HG02571 (cell line): ENCODE data around the gene GATD1.

ENCODE experiments used
- ATAC-seq: cut with Tn5 transposase; IDR thresholded peaks from one replicate; pipeline ENCODE4 v1.9.1; 2021; ENCODE audit warnings: mild to moderate bottlenecking, moderate library complexity; ENCODE audit not compliant: unreplicated experiment

GATD1 gene

DNA sequence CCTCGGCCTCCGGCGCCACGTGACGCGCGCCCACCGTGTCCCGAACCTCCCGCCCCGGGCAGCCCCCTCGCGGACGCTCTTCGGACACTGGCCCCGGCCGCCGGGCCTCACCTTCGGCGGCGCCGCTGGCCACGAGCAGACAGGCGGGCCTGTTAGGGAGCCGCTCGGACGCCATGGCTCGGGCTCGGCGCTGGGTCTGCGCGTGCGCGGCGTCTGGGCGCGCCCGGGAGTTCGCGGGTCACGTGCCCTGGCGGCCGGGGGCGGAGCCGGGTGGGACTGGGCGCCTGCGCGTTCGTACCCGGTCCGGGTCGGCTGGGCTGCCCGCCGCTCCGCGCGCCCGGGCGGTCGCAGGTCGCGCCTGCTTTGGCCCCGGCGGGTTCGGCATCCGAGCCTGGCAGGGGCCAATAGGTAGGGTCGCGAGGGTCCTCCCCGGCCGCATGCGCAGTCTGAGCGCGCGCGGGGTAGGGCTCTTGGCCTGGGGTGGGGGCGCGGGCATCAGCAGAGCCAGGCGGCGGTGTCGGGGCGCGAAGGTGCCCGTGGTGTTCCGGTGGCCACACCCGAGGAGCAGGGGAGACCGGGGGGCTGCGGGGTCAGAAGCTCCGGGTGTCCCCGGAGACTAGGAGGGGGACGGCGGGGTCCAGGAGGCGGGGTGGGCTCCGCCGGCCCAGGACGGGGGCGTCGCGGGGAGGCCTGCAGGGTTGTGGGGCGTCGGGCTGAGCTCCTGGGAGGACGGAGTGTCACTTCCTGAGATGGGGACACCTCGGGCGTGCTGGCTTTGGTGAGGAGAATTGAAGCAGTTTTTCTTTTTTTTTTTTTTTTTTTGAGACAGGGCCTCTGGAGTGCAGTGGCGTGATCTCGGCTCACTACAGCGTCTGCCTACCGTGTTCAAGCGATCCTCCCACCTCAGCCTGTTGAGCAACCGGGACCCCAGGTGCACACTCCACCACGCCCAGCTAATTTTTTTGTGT lies at the start of gene GATD1:
TSS of gene GATD1 (minus strand) at position 200 of the 968 bp plus-strand sequence. CDS start at position 175, 25 bp downstream.
- peak; percentile 54 for ATAC-seq

DNA sequence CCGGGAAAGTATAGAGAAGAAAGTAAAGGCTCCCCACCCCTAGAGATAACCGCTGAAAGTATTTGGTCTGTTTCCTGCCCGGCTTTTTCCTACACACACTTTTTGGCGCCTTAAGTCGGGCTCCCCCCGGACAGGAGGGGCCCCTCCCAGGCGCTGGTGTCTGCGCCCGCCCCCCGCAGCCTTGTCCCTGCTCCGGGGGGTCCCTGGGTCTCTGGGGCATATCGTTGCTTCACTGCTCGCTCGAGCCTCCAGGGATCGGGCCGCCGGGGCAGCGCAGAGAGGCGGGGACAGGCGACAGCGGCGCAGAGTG lies 49.5 kb upstream of the GATD1 start:
- ATAC-seq = no peak

GRCh38 chr11:826227-826621 lies 48.9 kb upstream of the GATD1 start:
- ATAC-seq = no peak

GRCh38 chr11:825366-826226 lies 48.3 kb upstream of the GATD1 start:
- ATAC-seq = no peak

GRCh38 chr11:824942-825341 lies 47.7 kb upstream of the GATD1 start:
- ATAC-seq = no peak

- no peak for ATAC-seq
Measured at GRCh38 chr11:824292-824880, 47.1 kb upstream of the GATD1 start.

DNA sequence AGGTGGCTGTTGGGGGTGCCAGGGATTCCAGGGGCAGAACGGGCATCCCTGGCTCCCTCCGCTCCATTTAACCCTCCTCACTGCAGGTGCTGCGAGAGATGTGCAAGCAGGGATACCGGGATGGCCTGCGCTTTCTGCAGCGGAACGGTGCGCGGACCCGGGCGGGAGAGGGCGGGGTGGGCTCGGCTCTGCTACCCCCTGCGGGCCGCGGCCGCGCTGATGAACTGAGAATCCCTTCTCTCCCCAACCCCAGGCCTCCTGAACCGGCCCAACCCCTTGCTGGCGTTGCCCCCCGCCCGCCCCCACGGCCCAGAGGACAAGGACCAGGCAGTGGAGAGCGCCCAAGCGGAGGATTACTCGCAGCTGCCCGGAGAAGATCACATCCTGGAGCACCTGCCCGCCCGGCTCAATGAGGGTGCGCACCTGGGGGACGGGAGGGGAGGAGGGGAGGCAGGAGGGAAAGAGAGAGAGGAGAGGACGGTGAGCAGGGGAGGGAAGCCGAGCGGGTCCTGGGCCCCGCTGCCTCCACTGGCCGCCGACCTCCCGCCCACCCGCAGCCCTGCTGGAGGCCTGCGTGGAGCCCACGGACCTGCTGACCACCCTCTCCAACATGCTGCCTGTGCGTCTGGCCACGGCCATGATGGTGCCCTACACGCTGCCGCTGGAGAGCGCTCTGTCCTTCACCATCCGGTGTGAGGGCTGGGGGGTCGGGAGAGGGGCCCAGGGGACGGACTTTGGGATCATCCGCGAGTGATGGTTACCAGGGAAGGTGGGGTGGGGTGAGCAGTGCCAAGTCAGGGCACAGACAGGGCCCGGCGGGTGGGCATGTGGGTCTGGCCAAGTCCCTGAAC lies 46.4 kb upstream of the GATD1 start:
- ATAC-seq = no peak

GRCh38 chr11:821512-822371 lies 44.5 kb upstream of the GATD1 start:
- ATAC-seq = no peak

- no peak for ATAC-seq
Measured at GRCh38 chr11:820655-821511, 43.6 kb upstream of the GATD1 start.

- peak; percentile 47 for ATAC-seq
Measured at GRCh38 chr11:819943-820649, 42.8 kb upstream of the GATD1 start.

- ATAC-seq = peak; percentile 64
Measured at GRCh38 chr11:819129-819931, 42.0 kb upstream of the GATD1 start.

DNA sequence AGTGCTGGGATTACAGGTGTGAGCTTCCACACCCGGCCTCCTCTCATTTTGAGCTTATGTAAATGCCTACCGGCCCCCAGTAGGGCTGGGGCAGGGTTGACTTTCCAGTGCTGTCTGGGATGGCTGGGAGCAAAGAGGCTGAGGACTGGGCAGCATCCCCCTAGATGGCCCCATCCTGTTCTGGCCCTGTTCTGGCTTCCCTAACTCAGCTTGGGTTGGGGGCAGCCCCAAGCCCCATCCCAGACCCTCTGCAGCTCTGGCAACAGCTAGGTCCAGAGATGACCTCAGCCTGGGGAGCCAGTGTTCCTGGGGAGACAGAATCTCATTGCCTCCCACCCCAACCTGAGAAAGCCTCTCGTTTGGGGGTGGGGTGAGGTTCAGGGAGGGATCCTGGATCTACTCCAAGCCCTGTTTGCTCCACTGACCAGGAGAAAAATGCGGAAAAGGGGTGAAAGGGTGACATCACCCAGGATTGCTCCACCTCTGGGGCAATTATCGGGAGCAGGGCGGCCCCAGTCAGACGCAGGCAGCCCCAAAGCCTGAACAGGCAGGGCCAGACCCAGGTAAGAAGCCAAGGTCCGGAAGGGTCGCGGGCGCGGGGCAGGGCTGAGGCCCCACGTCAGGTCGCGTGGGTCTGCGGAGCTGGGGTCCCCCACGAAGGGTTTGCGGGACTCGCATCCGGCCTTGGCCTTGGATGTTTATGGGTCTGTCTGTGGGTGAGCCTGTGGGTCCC lies 41.3 kb upstream of the GATD1 start, which contains the start of gene PNPLA2:
TSS of gene PNPLA2 (plus strand) at position 519 of the 733 bp plus-strand sequence. CDS start 805 bp downstream, outside the sequence.
- no peak for ATAC-seq

GRCh38 chr11:816433-816779 lies 39.1 kb upstream of the GATD1 start:
- ATAC-seq = no peak

DNA sequence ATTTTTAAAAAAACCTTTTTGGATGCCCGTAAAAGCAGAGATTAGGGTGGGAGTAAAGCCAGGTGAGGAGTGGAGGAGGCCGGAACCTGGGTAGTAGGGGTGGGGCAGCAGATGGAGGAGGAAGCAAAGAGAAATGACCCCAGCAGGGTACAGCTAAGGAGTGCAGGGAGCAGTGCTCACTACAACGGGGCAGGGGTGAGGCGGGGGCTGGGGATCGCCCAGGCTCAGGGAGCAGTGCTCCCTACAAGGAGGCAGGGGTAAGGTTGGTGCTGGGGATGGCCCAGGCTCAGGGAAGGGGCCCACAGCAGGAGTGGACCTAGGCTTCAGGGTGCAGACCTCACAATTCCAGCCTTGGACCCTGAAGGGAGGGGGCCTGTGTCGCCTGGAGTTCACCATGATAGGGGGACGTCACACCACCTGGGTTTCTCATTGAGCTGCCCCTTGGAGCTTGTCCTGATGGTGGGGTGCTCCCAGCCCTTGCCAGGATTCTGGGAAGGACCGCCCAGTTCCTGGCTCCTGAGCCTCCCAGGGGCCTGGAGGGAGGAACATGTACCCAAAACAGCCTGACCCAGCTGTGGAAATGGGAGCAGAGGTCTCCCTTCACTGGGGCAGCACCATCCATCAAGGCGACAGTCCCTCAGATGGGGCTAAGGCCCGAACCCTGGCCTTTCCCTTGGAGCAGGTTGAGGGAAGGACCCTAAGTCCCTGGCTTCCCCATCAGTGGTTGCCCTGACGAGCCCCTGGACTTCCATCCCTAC lies 38.6 kb upstream of the GATD1 start:
- ATAC-seq = no peak

DNA sequence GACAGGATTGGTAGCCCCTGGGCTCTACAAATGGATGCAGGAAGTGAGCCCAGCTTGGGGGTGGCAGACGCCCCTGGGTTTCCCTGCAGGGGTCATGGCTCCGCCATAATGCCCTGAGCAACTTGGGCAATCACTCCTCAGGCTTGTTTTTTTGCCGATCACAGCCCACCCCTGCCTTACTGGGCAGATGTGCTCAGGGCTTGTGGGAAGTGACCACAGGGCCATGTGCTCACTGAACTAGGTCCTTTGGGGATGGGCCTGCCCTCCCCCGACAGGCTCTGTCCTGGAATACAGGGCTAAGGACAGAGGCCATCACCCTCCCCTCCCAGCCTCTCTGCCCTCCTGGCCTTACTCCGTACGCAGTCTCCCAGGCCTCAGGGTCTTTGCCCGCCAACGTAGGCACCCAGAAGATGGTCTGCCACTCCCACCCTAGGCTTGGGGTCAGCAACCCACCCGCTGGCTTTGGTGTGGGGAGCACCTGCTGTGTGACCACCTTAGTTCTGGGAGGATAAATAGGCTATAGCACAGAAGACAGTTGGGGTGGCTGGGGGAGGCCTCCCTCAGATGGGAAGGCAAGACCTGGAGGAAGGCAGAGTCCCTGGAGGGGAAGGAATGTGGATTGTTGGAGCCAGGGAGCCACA lies 36.3 kb upstream of the GATD1 start:
- no peak for ATAC-seq
